Breast epithelium (tissue), 4 donors: Measurements from ENCODE around the gene PTPN11. TPM values are rescaled to one million over a fixed set of nuclear protein-coding genes. Genes with fewer than 3 reads are reported as not detected.
"Not testable (repeated sequence)": the region's sequence is repeated elsewhere in the genome, so short reads cannot be mapped to it uniquely, and the experiment has no call there.

Experiments
- DNase-seq, 2 donors: peaks; one replicate each; pipeline ENCODE4 v3.0.0-alpha.2; 2019; ENCODE audit warnings: low spot score in 2 of 2
- H3K27ac ChIP-seq, 2 donors: fragments of 200-600 bp; sonication (generic) in 1 of 2; one replicate each; pipeline ENCODE4 v1.5.1; 2016 to 2019; ENCODE audit warnings: mild to moderate bottlenecking in 1 of 2
- H3K27me3 ChIP-seq, 2 donors: fragments of 200-600 bp; sonication (generic) in 1 of 2; one replicate each; pipeline versions ENCODE4 v1.5.1 to v1.6.0; 2017 to 2019; ENCODE audit warnings: control low read depth in 1 of 2, mild to moderate bottlenecking in 1 of 2
- H3K36me3 ChIP-seq: fragments of 200-600 bp; one replicate; pipeline ENCODE4 v1.5.1; 2019
- H3K4me1 ChIP-seq, 2 donors: fragments of 200-600 bp; sonication (generic); one replicate each; pipeline ENCODE4 v1.5.1; 2016 to 2019; ENCODE audit warnings: control low read depth in 1 of 2
- H3K4me3 ChIP-seq, 3 donors: fragments of 200-600 bp; sonication (generic); 1 replicate in 2 of 3; 2 replicates in 1 of 3; pipeline ENCODE4 v1.5.1; 2016 to 2019; ENCODE audit warnings: mild to moderate bottlenecking in 3 of 3, moderate library complexity in 2 of 3
- H3K9me3 ChIP-seq, 2 donors: fragments of 200-600 bp; sonication (generic) in 1 of 2; one replicate each; pipeline ENCODE4 v1.5.1; 2016 to 2019; ENCODE audit warnings: control low read depth in 1 of 2
- POLR2A ChIP-seq: fragments of 450-650 bp; IDR thresholded peaks from one replicate; pipeline ENCODE4 v1.6.1; 2016; ENCODE audit warnings: antibody characterized with exemption, mild to moderate bottlenecking, moderate library complexity
- POLR2AphosphoS5 ChIP-seq, 3 donors: sonication (generic); formaldehyde crosslinking; IDR thresholded peaks; one replicate each; pipeline ENCODE4 v1.6.1; 2017; ENCODE audit warnings: antibody characterized with exemption in 3 of 3
- intact Hi-C: fragments of 100-400 bp; cut with DNase I; formaldehyde crosslinking; loops from one replicate; pipeline ENCODE4 v1.15.1; 2023; ENCODE audit warnings: low total_unique reads
- total RNA-seq, 3 donors: library from RNA; depleted of rRNA; stranded (reverse); fragments of >200 nt; gene quantifications; one replicate each; pipeline ENCODE4 v1.1.0, GENCODE V29; 2016
- TF ChIP-seq, protein P1 (sequence below), 3 donors: fragments of 450-650 bp; IDR thresholded peaks; one replicate each; pipeline ENCODE4 v1.5.1; 2016 to 2017; ENCODE audit warnings: antibody characterized with exemption in 3 of 3, mild to moderate bottlenecking in 3 of 3, moderate library complexity in 3 of 3

Gene PTPN11
- total RNA-seq, 3 donors from 2014 or later = 73.8 to 288 (median 91.4) TPM

DNA sequence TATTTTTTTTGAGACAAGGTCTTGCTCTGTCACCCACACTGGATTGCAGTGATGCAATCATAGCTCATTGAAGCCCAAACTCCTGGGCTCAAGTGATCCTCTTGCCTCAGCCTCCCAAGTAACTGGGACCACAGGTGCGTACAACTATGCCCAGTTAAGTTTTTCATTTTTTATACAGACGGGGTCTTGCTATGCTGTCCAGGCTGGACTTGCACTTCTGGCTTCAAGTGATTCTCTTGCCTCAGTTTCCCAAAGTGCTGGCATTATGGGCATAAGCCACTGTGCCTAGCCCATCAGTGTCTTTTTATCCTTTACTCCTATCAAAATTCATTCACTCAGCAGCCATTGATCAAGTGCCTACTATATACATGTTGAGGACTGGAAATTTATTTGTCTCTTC lies 9.0 kb downstream of the PTPN11 start:
- no peak for DNase-seq
- Histone ChIP-seq H3K27ac (no peak overlapping the region), H3K9me3 (no peaks in the 10 kb centered on the region), H3K4me3 (no peak overlapping the region), H3K27me3 (no peaks in the 10 kb centered on the region), H3K4me1 (no peaks in the 10 kb centered on the region), H3K36me3 (no peaks in the 10 kb centered on the region)
- intact Hi-C loops = no loop called here
- TF ChIP-seq POLR2AphosphoS5 (IDR thresholded peaks at IDR 0.05) (no peak), POLR2A (no peak)
- TF ChIP-seq, protein P1, sequence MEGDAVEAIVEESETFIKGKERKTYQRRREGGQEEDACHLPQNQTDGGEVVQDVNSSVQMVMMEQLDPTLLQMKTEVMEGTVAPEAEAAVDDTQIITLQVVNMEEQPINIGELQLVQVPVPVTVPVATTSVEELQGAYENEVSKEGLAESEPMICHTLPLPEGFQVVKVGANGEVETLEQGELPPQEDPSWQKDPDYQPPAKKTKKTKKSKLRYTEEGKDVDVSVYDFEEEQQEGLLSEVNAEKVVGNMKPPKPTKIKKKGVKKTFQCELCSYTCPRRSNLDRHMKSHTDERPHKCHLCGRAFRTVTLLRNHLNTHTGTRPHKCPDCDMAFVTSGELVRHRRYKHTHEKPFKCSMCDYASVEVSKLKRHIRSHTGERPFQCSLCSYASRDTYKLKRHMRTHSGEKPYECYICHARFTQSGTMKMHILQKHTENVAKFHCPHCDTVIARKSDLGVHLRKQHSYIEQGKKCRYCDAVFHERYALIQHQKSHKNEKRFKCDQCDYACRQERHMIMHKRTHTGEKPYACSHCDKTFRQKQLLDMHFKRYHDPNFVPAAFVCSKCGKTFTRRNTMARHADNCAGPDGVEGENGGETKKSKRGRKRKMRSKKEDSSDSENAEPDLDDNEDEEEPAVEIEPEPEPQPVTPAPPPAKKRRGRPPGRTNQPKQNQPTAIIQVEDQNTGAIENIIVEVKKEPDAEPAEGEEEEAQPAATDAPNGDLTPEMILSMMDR (IDR thresholded peaks at IDR 0.05) = no peak

DNA sequence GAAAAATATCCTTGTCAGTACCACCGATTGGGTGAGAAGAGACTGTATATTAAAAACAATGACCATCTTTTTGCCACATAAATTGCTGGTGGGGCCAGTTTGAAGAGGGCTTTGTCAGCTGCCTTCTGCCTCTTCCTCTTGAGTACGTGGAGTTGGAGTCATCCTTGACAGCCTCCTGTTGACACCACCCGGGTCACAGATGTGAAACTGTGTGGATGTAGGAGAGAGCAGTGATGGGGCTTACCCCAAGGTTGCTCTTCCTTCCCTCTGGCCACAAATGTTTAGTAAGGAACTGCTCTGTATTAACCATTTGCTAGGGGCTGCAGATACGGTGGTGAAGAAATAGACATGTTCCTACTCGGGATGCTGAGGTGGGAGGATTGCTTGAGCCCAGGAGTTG lies 12.2 kb downstream of the PTPN11 start:
- intact Hi-C loops = no loop called here
- H3K4me1 ChIP-seq = no peaks in the 10 kb centered on the region
- no peak overlapping the region for H3K27ac ChIP-seq
- TF ChIP-seq, protein P1 (IDR thresholded peaks at IDR 0.05) = no peak
- no peak for TF ChIP-seq POLR2AphosphoS5 (IDR thresholded peaks at IDR 0.05)
- no peak for TF ChIP-seq POLR2A
- H3K9me3 ChIP-seq = no peaks in the 10 kb centered on the region
- no peaks in the 10 kb centered on the region for H3K36me3 ChIP-seq
- H3K27me3 ChIP-seq = no peaks in the 10 kb centered on the region
- H3K4me3 ChIP-seq = no peak overlapping the region
- no peak for DNase-seq

DNA sequence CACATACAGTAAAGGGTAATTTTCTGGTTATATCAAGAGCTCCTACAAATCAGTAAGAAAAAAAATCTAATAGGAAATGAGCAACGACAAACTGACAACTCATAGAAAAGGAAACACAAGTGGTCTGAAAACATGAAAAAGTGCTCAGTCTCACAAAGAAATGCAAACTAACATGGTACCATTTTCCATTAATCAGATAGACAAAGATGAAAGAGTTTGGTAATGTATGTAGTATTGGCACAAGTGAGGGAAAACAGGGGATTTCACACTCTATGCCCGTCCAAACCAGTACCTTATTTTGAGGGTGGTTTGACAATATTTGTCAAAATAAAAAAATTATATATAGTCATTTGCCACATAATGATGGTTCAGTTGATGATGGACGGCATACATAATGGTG lies 13.2 kb downstream of the PTPN11 start:
- no peak for DNase-seq
- Histone ChIP-seq H3K36me3 (no peaks in the 10 kb centered on the region), H3K4me3 (no peak overlapping the region), H3K9me3 (no peaks in the 10 kb centered on the region), H3K27me3 (no peaks in the 10 kb centered on the region), H3K4me1 (no peaks in the 10 kb centered on the region), H3K27ac (no peak overlapping the region)
- intact Hi-C loops = no loop called here
- TF ChIP-seq POLR2A = no peak
- no peak for TF ChIP-seq POLR2AphosphoS5 (IDR thresholded peaks at IDR 0.05)
- TF ChIP-seq, protein P1 (IDR thresholded peaks at IDR 0.05) = no peak

DNA sequence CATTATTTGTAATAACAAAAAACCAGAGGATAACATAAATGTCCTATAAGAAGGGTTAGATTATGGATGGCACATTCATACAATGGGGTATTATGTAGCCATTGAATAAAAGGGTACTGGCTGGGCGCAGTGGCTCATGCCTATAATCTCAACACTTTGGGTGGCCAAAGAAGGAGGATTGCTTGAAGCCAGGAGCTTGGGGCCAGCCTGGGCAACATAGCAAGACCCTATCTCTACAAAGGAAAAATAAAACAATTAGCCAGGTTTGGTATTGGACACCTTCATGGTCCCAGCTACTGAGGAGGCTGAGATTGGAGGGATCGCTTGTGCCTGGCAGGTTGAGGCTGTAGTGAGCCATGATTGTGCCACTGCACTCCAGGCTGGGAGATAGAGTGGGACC lies 14.8 kb downstream of the PTPN11 start:
- Histone ChIP-seq H3K9me3 (no peaks in the 10 kb centered on the region), H3K27ac (no peak overlapping the region), H3K36me3 (no peaks in the 10 kb centered on the region), H3K4me3 (no peak overlapping the region), H3K27me3 (no peaks in the 10 kb centered on the region), H3K4me1 (no peaks in the 10 kb centered on the region)
- no peak for DNase-seq
- TF ChIP-seq, protein P1 (IDR thresholded peaks at IDR 0.05) = no peak
- TF ChIP-seq POLR2A (no peak), POLR2AphosphoS5 (IDR thresholded peaks at IDR 0.05) (no peak)
- intact Hi-C loops = no loop called here

DNA sequence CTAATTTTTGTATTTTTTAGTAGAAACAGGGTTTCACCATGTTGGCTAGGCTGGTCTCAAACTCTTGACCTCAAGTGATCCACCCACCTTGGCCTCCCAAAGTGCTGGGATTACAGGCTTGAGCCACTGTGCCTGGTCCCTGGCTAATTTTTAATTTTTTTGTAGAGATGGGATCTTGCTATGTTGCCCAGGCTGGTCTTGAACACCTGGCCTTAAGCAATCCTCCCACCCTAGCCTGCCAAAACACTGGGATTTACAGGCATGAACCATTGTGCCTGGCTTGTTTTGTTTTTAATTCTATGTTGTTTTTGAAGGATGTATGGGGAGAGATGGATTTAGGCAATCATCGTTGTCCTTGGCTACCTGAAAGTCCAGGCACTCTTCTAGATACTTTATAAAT lies 19.9 kb downstream of the PTPN11 start:
- H3K36me3 ChIP-seq, H3K27me3 ChIP-seq, H3K9me3 ChIP-seq, H3K27ac ChIP-seq, DNase-seq, intact Hi-C loops, H3K4me1 ChIP-seq, H3K4me3 ChIP-seq: not testable (repeated sequence)

DNA sequence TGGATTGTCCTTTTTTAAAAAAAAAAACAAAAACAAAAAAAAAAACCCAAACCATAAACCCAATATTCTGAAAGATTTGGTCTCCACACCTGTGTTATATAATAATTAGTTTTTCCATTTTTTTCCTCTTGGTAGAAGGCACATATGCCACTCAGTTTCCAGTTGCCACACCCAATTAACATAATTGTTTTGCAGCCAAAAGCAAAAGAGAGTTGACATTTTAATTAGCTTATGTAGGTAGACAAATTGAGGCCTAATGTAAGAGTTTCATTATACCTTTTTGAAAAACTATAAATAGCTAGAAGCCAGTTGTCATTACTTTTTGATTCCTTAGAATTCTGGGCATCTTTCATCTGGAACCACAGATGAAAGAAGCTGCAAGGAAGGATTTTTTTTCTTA lies 21.0 kb downstream of the PTPN11 start:
- intact Hi-C loops = no loop called here
- Histone ChIP-seq H3K4me1 (no peaks in the 10 kb centered on the region), H3K4me3 (no peak overlapping the region), H3K27ac (no peak overlapping the region), H3K27me3 (no peaks in the 10 kb centered on the region), H3K36me3 (no peaks in the 10 kb centered on the region), H3K9me3 (no peaks in the 10 kb centered on the region)
- TF ChIP-seq, protein P1 (IDR thresholded peaks at IDR 0.05) = no peak
- TF ChIP-seq POLR2A (no peak), POLR2AphosphoS5 (IDR thresholded peaks at IDR 0.05) (no peak)
- no peak for DNase-seq

DNA sequence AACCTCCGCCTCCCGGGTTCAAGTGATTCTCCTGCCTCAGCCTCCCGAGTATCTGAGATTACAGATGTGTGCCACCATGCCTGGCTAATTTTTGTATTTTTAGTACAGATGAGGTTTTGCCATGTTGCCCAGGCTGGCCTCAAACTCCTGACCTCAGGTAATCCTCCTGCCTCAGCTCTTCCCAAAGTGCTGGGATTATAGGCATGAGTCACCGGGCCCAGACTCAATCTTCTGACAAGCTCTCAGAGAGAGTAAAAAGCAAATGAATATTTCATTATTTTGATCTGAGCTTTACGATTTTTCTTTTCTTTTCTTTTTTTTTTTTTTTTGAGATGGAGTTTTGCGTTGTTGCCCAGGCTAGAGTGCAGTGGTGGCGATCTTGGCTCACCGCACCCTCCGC lies 21.9 kb downstream of the PTPN11 start:
- DNase-seq, H3K36me3 ChIP-seq, H3K4me3 ChIP-seq, H3K27me3 ChIP-seq, H3K27ac ChIP-seq, intact Hi-C loops, H3K4me1 ChIP-seq, H3K9me3 ChIP-seq: not testable (repeated sequence)
